Mesodermal cell (in vitro differentiated cells): ENCODE results near the gene PCSK5.
"Not testable (repeated sequence)": the region's sequence is repeated elsewhere in the genome, so short reads cannot be mapped to it uniquely, and the experiment has no call there.

Experiments used
- H3K27ac ChIP-seq: 2 replicates; pipeline ENCODE4 v1.7.0; 2013; ENCODE audit warnings: mild to moderate bottlenecking, low read depth, low read length, moderate library complexity; ENCODE audit not compliant: severe bottlenecking
- H3K36me3 ChIP-seq: 2 replicates; pipeline ENCODE4 v1.7.1; 2013; ENCODE audit warnings: mild to moderate bottlenecking, low read length, moderate library complexity; ENCODE audit not compliant: control insufficient read depth, insufficient read depth
- H3K4me1 ChIP-seq: one replicate; pipeline ENCODE4 v1.7.1; 2013; ENCODE audit warnings: mild to moderate bottlenecking, low read length; ENCODE audit not compliant: insufficient read depth, control insufficient read depth, poor library complexity, severe bottlenecking
- H3K4me3 ChIP-seq: 2 replicates; pipeline ENCODE4 v1.7.0; 2013; ENCODE audit warnings: low read length, control low read depth, mild to moderate bottlenecking; ENCODE audit not compliant: insufficient read depth, poor library complexity, severe bottlenecking; ENCODE audit errors: extremely low read depth
- H3K9me3 ChIP-seq: 2 replicates; pipeline ENCODE4 v1.7.1; 2013; ENCODE audit warnings: mild to moderate bottlenecking, low read length, moderate library complexity; ENCODE audit not compliant: control insufficient read depth
- WGBS, 2 experiments: methylation state at CpG; one replicate each; pipeline ENCODE4 v1.1.5; 2013; ENCODE audit warnings: missing lambda C conversion rate in 2 of 2; ENCODE audit not compliant: insufficient coverage in 2 of 2; 5-methylcytosine and 5-hydroxymethylcytosine counted together

The PCSK5 gene

GRCh38 chr9:75960551-75960950, 70.1 kb downstream of the PCSK5 start:
- no peaks in the 10 kb centered on the region for H3K9me3 ChIP-seq
- H3K4me1 ChIP-seq = peaks cover 3% of the 10 kb centered on the region
- no peaks in the 10 kb centered on the region for H3K36me3 ChIP-seq
- H3K4me3 ChIP-seq = no peak overlapping the region
- 80 to 93% methylated on average over 2 to 5 of the region's 6 CpGs for WGBS, 2 experiments
- H3K27ac ChIP-seq = no peak overlapping the region

DNA sequence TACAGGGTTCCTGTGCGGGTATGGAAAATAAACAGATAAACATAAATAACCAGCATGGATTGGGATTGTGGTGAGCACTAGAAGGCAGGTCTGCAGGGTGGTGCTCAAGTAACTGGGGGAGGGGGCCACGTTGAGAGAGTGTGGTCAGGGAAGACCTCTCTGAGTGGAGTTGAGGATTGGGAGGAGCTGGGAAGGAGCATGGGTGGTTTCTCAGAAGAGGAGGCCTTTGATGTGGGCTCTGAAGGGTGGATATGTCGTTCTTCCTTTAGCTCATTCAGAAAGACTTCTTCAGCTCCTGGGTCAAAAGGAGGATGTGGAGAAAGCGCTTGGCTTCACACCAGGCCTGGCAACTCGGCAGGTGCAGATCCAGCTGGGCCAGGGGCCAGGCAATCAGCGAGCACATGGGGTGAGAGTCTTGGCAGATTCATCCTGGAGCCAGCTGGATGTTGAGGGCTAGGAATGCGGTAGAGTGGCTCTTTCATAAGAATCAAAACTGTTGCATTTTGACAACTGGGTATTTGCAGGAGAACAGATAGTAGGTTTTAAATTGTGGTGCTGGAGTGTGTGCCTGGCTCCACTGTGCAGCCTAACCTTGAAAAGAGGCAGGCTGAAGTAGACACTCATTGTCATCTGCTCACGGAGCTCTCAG, 71.7 kb downstream of the PCSK5 start:
- no peak overlapping the region for H3K4me3 ChIP-seq
- peaks cover 3% of the 10 kb centered on the region for H3K4me1 ChIP-seq
- H3K9me3 ChIP-seq = no peaks in the 10 kb centered on the region
- H3K36me3 ChIP-seq = no peaks in the 10 kb centered on the region
- 87 to 89% methylated on average over 4 to 6 of the region's 8 CpGs for WGBS, 2 experiments
- H3K27ac ChIP-seq = no peak overlapping the region

DNA sequence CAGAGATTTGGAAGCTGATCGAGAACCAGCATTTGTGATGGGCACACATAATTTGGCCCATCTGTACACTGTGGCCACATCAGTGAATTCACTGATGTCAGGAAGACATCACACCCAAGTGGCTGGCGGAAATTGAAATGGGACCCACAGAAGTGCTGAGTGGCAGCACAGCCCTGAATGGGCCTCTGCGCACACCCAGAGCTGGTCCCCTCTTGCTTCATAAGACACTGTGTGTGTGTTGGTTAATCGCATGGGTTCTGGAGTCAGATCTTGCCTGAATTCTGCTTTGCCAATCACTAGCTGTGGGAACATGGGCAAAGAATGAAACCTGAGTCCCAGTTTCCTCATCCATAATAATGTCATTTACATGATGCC, 72.2 kb downstream of the PCSK5 start:
- no peaks in the 10 kb centered on the region for H3K36me3 ChIP-seq
- 94 to 96% methylated on average over 3 to 4 of the region's 4 CpGs for WGBS, 2 experiments
- H3K4me3 ChIP-seq = no peak overlapping the region
- no peak overlapping the region for H3K27ac ChIP-seq
- peaks cover 3% of the 10 kb centered on the region for H3K4me1 ChIP-seq
- H3K9me3 ChIP-seq = no peaks in the 10 kb centered on the region

- not testable (repeated sequence) for H3K27ac ChIP-seq, H3K36me3 ChIP-seq, H3K4me3 ChIP-seq, H3K4me1 ChIP-seq, H3K9me3 ChIP-seq
- 93 to 100% methylated on average over 3 to 8 of the region's 9 CpGs for WGBS, 2 experiments
Measured at GRCh38 chr9:75963321-75963720, 72.8 kb downstream of the PCSK5 start.

- Histone ChIP-seq H3K4me3 (no peak overlapping the region), H3K9me3 (no peaks in the 10 kb centered on the region), H3K27ac (no peak overlapping the region), H3K4me1 (peaks cover 3% of the 10 kb centered on the region), H3K36me3 (no peaks in the 10 kb centered on the region)
- 84 to 95% methylated on average over 3 of the region's 4 CpGs for WGBS, 2 experiments
Measured at GRCh38 chr9:75964427-75964826, 74.0 kb downstream of the PCSK5 start.

DNA sequence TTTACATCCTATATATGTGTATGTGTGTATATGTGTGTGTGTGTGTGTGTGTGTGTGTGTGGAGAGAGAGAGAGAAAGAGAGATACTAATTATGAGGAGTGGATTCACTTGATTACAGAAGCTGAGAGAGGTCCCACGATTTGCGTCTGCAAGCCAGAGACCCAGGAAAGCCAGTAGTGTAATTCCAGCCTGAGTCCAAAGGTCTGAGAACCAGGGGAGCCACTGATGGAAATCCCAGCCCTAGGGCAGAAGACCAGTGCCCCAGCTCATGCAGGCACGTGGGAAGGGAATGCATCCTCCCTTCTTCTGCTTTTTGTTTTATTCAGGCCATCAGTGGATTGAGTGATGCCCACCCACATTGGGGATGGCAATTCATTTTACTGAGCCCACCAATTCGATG, 74.8 kb downstream of the PCSK5 start:
- Histone ChIP-seq H3K4me3 (no peak overlapping the region), H3K36me3 (no peaks in the 10 kb centered on the region), H3K27ac (no peak overlapping the region), H3K4me1 (peaks cover 3% of the 10 kb centered on the region), H3K9me3 (no peaks in the 10 kb centered on the region)
- 90 to 94% methylated on average over 2 to 4 of the region's 4 CpGs for WGBS, 2 experiments

GRCh38 chr9:75967556-75967955, 77.1 kb downstream of the PCSK5 start:
- Histone ChIP-seq H3K4me3 (no peak overlapping the region), H3K9me3 (no peaks in the 10 kb centered on the region), H3K27ac (no peak overlapping the region), H3K36me3 (no peaks in the 10 kb centered on the region), H3K4me1 (peaks cover 3% of the 10 kb centered on the region)
- 86 to 95% methylated on average over 5 to 7 of the region's 7 CpGs for WGBS, 2 experiments

DNA sequence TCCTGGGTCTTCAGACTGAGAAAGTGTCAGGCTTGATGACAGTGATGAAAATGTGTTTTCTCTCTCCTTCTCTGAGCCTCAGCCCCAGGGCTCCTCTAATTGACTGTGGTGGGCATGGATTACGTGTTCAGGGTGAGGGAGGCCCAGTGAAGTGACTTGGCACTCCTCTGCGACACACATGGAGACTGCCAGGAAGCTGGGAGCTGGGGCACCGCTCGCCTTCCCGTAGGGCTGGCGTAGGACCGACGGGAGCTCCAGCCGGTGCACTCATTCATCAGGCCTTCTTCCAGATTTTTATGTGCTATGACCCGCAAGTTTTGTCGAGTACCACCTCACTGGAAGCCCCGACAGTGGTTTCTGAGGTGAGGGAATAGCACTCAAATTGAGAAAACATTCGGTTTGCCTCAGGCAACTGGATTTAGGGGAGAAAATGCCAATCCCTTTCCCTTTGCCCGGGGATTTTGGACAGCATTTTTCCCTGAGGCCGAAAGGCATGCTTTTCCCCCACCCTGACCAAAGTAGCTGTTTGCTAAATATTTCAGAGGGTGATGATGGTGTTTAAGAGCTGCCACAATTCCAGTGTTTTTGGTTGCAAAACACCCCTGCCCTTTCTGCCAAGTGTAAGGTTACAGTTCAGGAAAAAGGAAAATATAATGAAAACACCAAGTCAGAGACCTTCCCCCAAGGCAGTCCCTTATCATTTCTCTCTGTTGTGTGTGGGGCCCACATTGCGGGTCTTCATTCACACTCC, 83.7 kb downstream of the PCSK5 start:
- H3K4me3 ChIP-seq = no peak overlapping the region
- H3K27ac ChIP-seq = no peak overlapping the region
- 88 to 94% methylated on average over 9 to 12 of the region's 16 CpGs for WGBS, 2 experiments
- H3K36me3 ChIP-seq = no peaks in the 10 kb centered on the region
- peaks cover 8% of the 10 kb centered on the region for H3K4me1 ChIP-seq
- no peaks in the 10 kb centered on the region for H3K9me3 ChIP-seq

DNA sequence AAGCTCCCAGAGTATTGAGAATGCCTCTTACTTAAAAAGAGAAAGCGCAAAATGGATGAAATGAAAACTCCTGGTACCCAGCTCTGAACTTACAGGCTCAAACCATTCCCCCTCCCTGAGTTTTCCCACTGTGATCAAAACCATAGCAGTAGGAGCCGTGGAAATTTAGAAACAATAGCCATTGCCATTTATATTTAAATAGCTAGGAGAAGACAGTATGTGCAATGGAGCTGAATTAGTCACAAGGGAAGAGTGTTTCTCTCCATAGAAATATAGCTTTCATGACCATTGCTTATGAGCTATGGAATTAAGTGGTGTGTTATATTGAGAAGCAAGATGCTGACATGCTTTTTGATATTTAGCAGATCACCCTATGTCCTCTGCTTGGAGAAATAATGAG, 84.6 kb downstream of the PCSK5 start:
- no peak overlapping the region for H3K4me3 ChIP-seq
- WGBS, 2 experiments = 100% methylated on average over 1 of the region's 2 CpGs; no CpG with 5 or more reads in 1 of the 2 experiments
- H3K27ac ChIP-seq = no peak overlapping the region
- peaks cover 8% of the 10 kb centered on the region for H3K4me1 ChIP-seq
- H3K9me3 ChIP-seq = no peaks in the 10 kb centered on the region
- no peaks in the 10 kb centered on the region for H3K36me3 ChIP-seq

GRCh38 chr9:75976549-75976948, 86.1 kb downstream of the PCSK5 start:
- no peak overlapping the region for H3K4me3 ChIP-seq
- H3K4me1 ChIP-seq = peaks cover 8% of the 10 kb centered on the region
- no peaks in the 10 kb centered on the region for H3K36me3 ChIP-seq
- H3K9me3 ChIP-seq = no peaks in the 10 kb centered on the region
- no peak overlapping the region for H3K27ac ChIP-seq

- H3K9me3 ChIP-seq = no peaks in the 10 kb centered on the region
- no peaks in the 10 kb centered on the region for H3K36me3 ChIP-seq
- H3K27ac ChIP-seq = no peak overlapping the region
- WGBS, 2 experiments = 63 to 65% methylated on average over 3 of the region's 4 CpGs
- no peak overlapping the region for H3K4me3 ChIP-seq
- peaks cover 12% of the 10 kb centered on the region for H3K4me1 ChIP-seq
Measured at GRCh38 chr9:75979362-75979761, 88.9 kb downstream of the PCSK5 start.
